Body of pancreas (tissue), 4 donors: ENCODE results near the gene LHFPL3. TPM values are rescaled to one million over a fixed set of nuclear protein-coding genes. Genes with fewer than 3 reads are reported as not detected.

Experiments
- ATAC-seq: fragments of 150-250 bp; one replicate; pipeline ENCODE4 v1.9.1; 2016
- DNase-seq, 4 donors: peaks; one replicate each; pipeline ENCODE4 v3.0.0-alpha.2; 2019
- H3K27ac ChIP-seq, 4 donors: fragments of 200-600 bp; sonication (generic); 1 replicate in 3 of 4; 2 replicates in 1 of 4; pipeline versions ENCODE4 v1.5.1 to v1.6.1; 2016 to 2019; ENCODE audit warnings: mild to moderate bottlenecking in 1 of 4, mixed read lengths in 1 of 4, moderate library complexity in 1 of 4
- H3K27me3 ChIP-seq, 2 donors: fragments of 200-600 bp; sonication (generic); one replicate each; pipeline ENCODE4 v1.6.0; 2016; ENCODE audit warnings: mild to moderate bottlenecking in 1 of 2
- H3K36me3 ChIP-seq, 2 donors: fragments of 200-600 bp; sonication (generic); replicated peaks in 1 of 2; 2 replicates each; pipeline ENCODE4 v1.5.1; 2016; ENCODE audit warnings: low read depth in 2 of 2; ENCODE audit not compliant: insufficient read depth in 1 of 2
- H3K4me1 ChIP-seq: fragments of 200-600 bp; sonication (generic); one replicate; pipeline ENCODE4 v1.6.0; 2016
- H3K4me3 ChIP-seq, 2 donors: fragments of 200-600 bp; sonication (generic); 1 replicate in 1 of 2; 2 replicates in 1 of 2; pipeline ENCODE4 v1.5.1; 2016 to 2019
- H3K9me3 ChIP-seq, 3 donors: fragments of 200-600 bp; sonication (generic); 1 replicate in 2 of 3; 2 replicates in 1 of 3; pipeline ENCODE4 v1.5.1; 2016
- CTCF ChIP-seq, 7 experiments: fragments of 450-650 bp in 4 of 7; fragments of 200-600 bp in 3 of 7; sonication (generic) in 3 of 7; IDR thresholded peaks; one replicate each; pipeline ENCODE4 v1.5.1; 2016 to 2019; ENCODE audit warnings: antibody characterized with exemption in 7 of 7
- POLR2A ChIP-seq, 3 donors: fragments of 450-650 bp; IDR thresholded peaks; one replicate each; pipeline ENCODE4 v1.6.1; 2016; ENCODE audit warnings: antibody characterized with exemption in 3 of 3, mild to moderate bottlenecking in 2 of 3
- WGBS, 2 donors: methylation state at CpG; one replicate each; pipeline ENCODE4 v1.1.5; 2017; 5-methylcytosine and 5-hydroxymethylcytosine counted together
- intact Hi-C: fragments of 100-400 bp; cut with DNase I; formaldehyde crosslinking; loops from one replicate; pipeline ENCODE4 v1.15.1; 2023
- total RNA-seq, 2 donors: library from RNA; depleted of rRNA; stranded (reverse); fragments of >200 nt; gene quantifications; one replicate each; pipeline ENCODE4 v1.1.0, GENCODE V29; 2016

LHFPL3 gene
- total RNA-seq, 2 donors from 2014 or later, result not detected

- H3K27me3 ChIP-seq, result no peaks in the 10 kb centered on the region
- TF ChIP-seq POLR2A (IDR thresholded peaks at IDR 0.05), result no peak
- H3K4me3 ChIP-seq, result no peak overlapping the region
- H3K4me1 ChIP-seq, result no peaks in the 10 kb centered on the region
- H3K27ac ChIP-seq, result no peak overlapping the region
- intact Hi-C loops, result no loop called here
- H3K36me3 ChIP-seq, result no peaks in the 10 kb centered on the region
- ATAC-seq, result no peak
- H3K9me3 ChIP-seq, result no peaks in the 10 kb centered on the region
- WGBS, 2 donors, result 69 to 70% methylated on average over 3 to 5 of the region's 5 CpGs
- DNase-seq, result no peak
Measured at GRCh38 chr7:104603957-104604356, 275.6 kb downstream of the LHFPL3 start.

GRCh38 chr7:104604706-104605105, 276.3 kb downstream of the LHFPL3 start:
- no peak overlapping the region for H3K4me3 ChIP-seq
- ATAC-seq (no peak), DNase-seq (no peak)
- no peaks in the 10 kb centered on the region for H3K9me3 ChIP-seq
- H3K4me1 ChIP-seq, result no peaks in the 10 kb centered on the region
- no peaks in the 10 kb centered on the region for H3K27me3 ChIP-seq
- intact Hi-C loops, result no loop called here
- TF ChIP-seq CTCF (IDR thresholded peaks at IDR 0.05) (no peak), POLR2A (IDR thresholded peaks at IDR 0.05) (no peak)
- H3K36me3 ChIP-seq, result no peaks in the 10 kb centered on the region
- 31 to 41% methylated on average over 1 of the region's 1 CpG for WGBS, 2 donors
- H3K27ac ChIP-seq, result no peak overlapping the region

- 37 to 47% methylated on average over 3 of the region's 3 CpGs for WGBS, 2 donors
- Histone ChIP-seq H3K27me3 (no peaks in the 10 kb centered on the region), H3K4me1 (no peaks in the 10 kb centered on the region), H3K4me3 (no peak overlapping the region), H3K27ac (no peak overlapping the region), H3K9me3 (no peaks in the 10 kb centered on the region), H3K36me3 (no peaks in the 10 kb centered on the region)
- TF ChIP-seq POLR2A (IDR thresholded peaks at IDR 0.05) (no peak), CTCF (IDR thresholded peaks at IDR 0.05) (no peak)
- intact Hi-C loops, result no loop called here
- no peak for ATAC-seq
- no peak for DNase-seq
Measured at GRCh38 chr7:104621321-104621720, 292.9 kb downstream of the LHFPL3 start.

GRCh38 chr7:104625956-104626355, 297.6 kb downstream of the LHFPL3 start:
- DNase-seq, result no peak
- no peak overlapping the region for H3K27ac ChIP-seq
- H3K9me3 ChIP-seq, result no peaks in the 10 kb centered on the region
- TF ChIP-seq CTCF (IDR thresholded peaks at IDR 0.05) (no peak), POLR2A (IDR thresholded peaks at IDR 0.05) (no peak)
- no peaks in the 10 kb centered on the region for H3K4me1 ChIP-seq
- ATAC-seq, result no peak
- H3K27me3 ChIP-seq, result no peaks in the 10 kb centered on the region
- intact Hi-C loops, result no loop called here
- H3K4me3 ChIP-seq, result no peak overlapping the region
- no peaks in the 10 kb centered on the region for H3K36me3 ChIP-seq

- Histone ChIP-seq H3K4me3 (no peak overlapping the region), H3K27me3 (no peaks in the 10 kb centered on the region), H3K27ac (no peak overlapping the region), H3K9me3 (no peaks in the 10 kb centered on the region), H3K4me1 (no peaks in the 10 kb centered on the region), H3K36me3 (no peaks in the 10 kb centered on the region)
- intact Hi-C loops, result no loop called here
- TF ChIP-seq POLR2A (IDR thresholded peaks at IDR 0.05) (no peak), CTCF (IDR thresholded peaks at IDR 0.05) (no peak)
- DNase-seq, result peak in 2 of 4 donors; percentile 8 to 12
- WGBS, 2 donors, result 0 to 2% methylated on average over 2 of the region's 2 CpGs
- no peak for ATAC-seq
Measured at GRCh38 chr7:104627516-104627915, 299.1 kb downstream of the LHFPL3 start.
